ENCODE data around the gene TRIM10.

Gene TRIM10

GRCh38 chr6:30113841-30114240, 47.2 kb downstream of the TRIM10 start:
- no peak overlapping the region for H3K4me3 ChIP-seq (replicated peaks; ENCODE audit: insufficient read depth, low read length)
- H3K27me3 ChIP-seq (ENCODE audit: insufficient read depth, poor library complexity, severe bottlenecking) = peaks cover 22% of the 10 kb centered on the region
- DNase-seq (ENCODE audit: low read depth in 1 of 2, low spot score in 1 of 2) = no peak
- H3K27ac ChIP-seq (replicated peaks) = no peak overlapping the region
- TF ChIP-seq SPI1 (IDR thresholded peaks at IDR 0.05; ENCODE audit: borderline replicate concordance, low read depth) = no peak
- no peak for TF ChIP-seq REST (IDR thresholded peaks at IDR 0.05; ENCODE audit: insufficient replicate concordance, low read depth)
- TF ChIP-seq GABPA (IDR thresholded peaks at IDR 0.05; ENCODE audit: low read depth) = no peak
- TF ChIP-seq POLR2AphosphoS5 (IDR thresholded peaks at IDR 0.05; ENCODE audit: low read depth) = no peak
- TF ChIP-seq CTCF (IDR thresholded peaks at IDR 0.05; ENCODE audit: insufficient read depth, low read length) = no peak

GRCh38 chr6:30113003-30113759, 47.8 kb downstream of the TRIM10 start, which contains the start of gene TRIM31:
TRIM31 (minus strand) TSS chr6:30113090; CDS start chr6:30112805, 285 bp downstream.
- Histone ChIP-seq H3K4me3 (replicated peaks; ENCODE audit: insufficient read depth, low read length) (no peak within 1 kb of the TSS), H3K27me3 (ENCODE audit: insufficient read depth, poor library complexity, severe bottlenecking) (peaks cover 19% of the 10 kb centered on the region), H3K27ac (replicated peaks) (no peak within 1 kb of the TSS)
- TF ChIP-seq SPI1 (IDR thresholded peaks at IDR 0.05; ENCODE audit: borderline replicate concordance, low read depth) (no peak), POLR2AphosphoS5 (IDR thresholded peaks at IDR 0.05; ENCODE audit: low read depth) (no peak), CTCF (IDR thresholded peaks at IDR 0.05; ENCODE audit: insufficient read depth, low read length) (no peak), REST (IDR thresholded peaks at IDR 0.05; ENCODE audit: insufficient replicate concordance, low read depth) (no peak), GABPA (IDR thresholded peaks at IDR 0.05; ENCODE audit: low read depth) (no peak)
- no peak for DNase-seq (ENCODE audit: low read depth in 1 of 2, low spot score in 1 of 2)

GRCh38 chr6:30112402-30112994, 48.5 kb downstream of the TRIM10 start:
- peaks cover 19% of the 10 kb centered on the region for H3K27me3 ChIP-seq (ENCODE audit: insufficient read depth, poor library complexity, severe bottlenecking)
- TF ChIP-seq POLR2AphosphoS5 (IDR thresholded peaks at IDR 0.05; ENCODE audit: low read depth) (no peak), GABPA (IDR thresholded peaks at IDR 0.05; ENCODE audit: low read depth) (no peak), REST (IDR thresholded peaks at IDR 0.05; ENCODE audit: insufficient replicate concordance, low read depth) (no peak)
- no peak overlapping the region for H3K27ac ChIP-seq (replicated peaks)
- DNase-seq (ENCODE audit: low read depth in 1 of 2, low spot score in 1 of 2) = no peak
- H3K4me3 ChIP-seq (replicated peaks; ENCODE audit: insufficient read depth, low read length) = no peak overlapping the region

Measured in HL-60 (cell line).